Hindlimb muscle (tissue), 1 donor: Measurements from ENCODE around the gene MRC2. TPM values are rescaled to one million over a fixed set of nuclear protein-coding genes. Genes with fewer than 3 reads are reported as not detected.

Experiments used
- DNase-seq: peaks from one replicate; pipeline ENCODE4 v3.0.0-alpha.2; 2013
- polyA plus RNA-seq: library from polyadenylated mRNA; unstranded; fragments of 120-200 nt; gene quantifications from one replicate; pipeline ENCODE4 v1.2.1, GENCODE V29; 2013; ENCODE audit not compliant: insufficient read length

Gene MRC2
- polyA plus RNA-seq, 1 donor = 134 TPM

DNA sequence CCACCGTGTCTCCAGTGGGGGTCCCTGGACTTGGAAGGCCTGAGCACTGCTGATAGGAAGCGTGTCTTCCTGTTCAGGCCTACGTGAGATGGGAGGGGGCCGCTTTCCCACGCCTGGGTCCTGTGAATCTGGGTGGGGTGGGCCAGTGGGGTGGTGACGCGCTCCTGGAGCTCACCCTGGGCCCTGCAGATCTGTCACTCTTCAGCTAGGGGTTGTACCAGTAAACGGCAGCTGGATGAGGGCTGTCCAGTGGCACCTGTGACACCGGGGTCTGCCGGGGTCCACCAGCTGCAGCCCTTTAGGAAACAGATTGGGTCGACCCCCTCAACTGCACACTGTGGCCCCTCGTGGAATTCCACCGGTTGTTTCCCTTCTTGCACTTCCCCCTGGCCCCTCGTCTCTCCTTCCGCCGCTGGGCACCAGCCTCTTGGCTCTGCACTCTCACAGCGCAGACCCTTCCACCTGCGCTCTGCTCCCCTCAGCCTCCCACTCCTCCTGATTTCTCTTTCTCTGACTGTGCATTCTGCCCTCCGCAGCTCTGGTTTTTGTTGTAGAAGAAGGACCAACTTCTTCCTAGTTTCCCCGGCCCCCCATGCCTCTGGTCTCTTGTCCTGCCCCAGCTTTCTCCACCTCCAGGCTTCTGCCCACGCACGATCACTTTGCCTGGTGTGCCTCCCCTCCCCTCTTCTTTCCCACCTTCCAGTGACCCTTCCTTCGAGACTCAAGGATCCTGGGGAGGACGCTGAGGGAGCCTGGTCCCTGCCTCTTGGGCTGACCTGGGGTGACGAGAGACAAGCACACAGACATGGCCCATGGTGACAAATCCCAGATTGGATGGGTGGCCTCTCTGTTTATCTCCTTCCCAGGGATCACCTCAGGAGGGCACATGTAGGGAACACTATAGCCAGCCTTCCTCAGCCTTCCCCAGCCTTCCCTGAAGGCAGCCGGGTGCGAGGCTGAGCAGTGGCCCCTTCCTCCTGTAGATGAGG is 4.8 kb downstream of the MRC2 start:
- DNase-seq = no peak

DNA sequence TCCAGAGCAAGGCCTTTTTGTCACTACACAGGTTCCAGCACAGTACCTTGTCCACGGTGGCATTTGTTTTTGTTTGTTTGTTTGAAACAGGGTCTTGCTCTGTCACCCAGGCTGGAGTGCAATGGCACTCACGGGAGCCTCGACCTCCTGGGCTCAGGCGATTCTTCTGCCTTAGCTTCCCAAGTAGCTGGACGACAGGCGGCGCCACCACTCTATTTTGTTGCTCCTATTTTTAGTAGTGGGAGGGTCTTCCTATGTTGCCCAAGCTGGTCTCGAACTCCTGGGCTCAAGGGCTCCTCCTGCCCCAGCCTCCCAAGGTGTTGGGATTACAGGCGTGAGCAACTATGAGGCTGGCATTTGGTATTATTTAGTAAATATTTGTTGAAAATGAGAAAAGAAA is 10.3 kb downstream of the MRC2 start:
- no peak for DNase-seq

DNA sequence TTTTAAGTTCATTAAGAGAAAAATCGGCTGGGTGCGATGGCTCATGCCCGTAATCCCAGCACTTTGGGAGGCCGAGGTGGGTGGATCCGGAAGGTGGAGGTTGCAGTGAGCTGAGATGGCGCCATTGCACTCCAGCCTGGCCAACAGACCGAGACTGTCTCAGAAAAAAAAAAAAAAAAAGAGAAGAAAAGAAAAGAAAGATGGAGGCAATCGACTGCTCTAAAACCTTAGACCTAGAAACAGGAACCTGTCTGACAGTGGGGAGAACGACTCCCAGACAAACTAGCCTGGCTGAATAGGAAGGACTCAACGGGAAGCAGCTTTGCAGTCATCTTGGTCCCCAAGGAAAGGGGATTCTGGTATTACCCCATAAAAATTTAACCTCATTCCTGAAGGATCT is 13.7 kb downstream of the MRC2 start:
- DNase-seq = no peak

DNA sequence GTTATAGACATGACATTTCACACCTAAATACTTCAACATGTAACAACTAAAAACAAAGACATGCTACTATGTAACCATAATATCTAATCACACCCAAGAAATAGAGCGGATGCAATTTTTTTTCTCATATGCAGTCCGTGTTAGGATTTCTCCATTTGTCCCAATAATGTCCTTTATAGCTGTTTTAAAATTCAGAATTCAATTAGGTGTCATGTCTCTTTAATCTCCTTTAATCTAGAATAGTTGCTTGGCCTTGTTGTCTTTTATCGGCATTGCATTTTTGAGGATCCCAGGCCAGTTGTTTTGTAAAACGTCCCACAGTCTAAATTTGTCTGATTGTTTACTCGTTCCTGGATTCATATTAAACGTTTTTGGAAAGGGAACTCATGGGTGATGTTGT is 14.5 kb downstream of the MRC2 start:
- DNase-seq = no peak

DNA sequence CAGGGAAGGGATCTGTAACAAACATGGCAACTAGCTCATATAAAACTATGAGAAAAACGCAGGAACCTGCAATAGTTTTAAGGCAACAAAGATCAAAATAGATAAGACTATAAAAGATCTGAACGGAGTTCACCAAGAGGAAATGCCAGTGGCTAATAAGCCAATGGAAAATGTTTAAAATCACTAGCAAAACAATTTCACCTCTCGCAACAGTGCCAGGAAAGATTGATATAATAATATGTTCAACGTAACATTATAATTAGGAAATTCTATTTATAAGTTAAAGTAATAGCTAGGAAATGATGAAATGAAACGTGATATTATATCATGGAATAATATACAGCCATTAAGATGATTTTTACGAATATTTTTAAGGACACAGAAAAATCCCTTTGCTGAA is 16.0 kb downstream of the MRC2 start:
- DNase-seq = no peak

DNA sequence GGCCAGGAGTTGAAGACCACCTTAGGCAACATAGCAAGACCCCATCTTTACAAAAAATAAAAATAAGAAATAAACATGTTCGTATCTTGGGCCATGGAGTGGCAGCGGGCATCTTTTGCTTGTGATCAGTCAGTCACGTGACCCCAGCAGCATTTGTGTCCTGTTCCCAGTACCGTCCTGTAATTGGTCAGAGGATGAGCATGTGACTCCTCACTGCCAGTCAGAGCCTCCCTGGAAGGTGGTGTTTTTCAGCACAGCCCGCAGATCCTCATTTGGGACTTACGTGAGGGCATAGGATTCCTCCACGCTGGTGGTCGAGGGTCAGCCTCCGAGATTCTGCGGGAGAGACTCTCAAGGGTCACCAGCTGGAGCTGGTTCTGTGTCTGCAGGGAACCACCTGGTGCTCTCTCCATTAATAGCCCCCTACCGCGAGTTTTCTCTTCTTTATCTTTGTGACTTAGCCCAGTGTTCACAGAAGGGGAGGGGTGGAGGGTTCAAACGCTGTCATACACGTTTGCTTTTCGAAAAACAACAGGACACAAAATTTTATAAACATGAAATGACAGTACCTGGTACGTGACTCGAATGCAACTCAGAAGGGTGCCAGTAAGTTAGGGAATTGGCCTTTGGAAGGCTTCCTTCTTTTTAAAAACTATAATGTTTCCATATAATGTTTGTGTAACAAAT is 17.2 kb downstream of the MRC2 start:
- no peak for DNase-seq

DNA sequence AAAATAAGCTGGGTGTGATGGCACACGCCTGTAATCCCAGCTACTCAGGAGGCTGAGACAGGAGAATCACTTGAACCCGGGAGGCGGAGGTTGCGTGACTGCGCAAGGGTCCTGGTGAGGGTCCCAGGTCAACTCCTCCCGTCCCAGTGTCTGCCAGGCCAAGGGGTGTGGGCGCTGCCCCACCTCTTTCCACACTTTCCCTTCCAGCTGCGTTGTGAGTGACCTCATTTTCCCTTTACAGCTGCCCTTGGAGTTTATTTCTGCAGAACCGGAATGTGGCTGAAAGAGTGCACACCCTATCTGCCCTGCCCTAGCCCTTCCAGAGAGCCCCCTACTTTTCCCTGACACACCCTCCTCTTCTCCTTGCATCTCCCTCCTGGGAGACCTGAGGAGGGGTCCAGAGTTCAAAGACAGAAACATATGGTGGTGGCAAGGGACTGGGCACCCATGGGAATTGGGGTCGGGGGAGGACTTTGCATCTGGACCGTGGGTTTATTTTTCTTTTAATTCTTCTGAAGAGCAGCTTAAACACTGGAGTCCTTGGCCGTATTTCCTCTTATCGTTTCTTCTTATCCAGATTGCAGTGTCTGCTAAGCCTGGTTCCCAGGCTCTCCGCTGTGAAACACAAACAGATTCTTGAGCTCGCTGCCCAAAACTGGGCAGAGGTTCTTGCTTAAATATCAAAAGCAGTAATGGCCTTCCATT is 20.9 kb downstream of the MRC2 start:
- DNase-seq = no peak

DNA sequence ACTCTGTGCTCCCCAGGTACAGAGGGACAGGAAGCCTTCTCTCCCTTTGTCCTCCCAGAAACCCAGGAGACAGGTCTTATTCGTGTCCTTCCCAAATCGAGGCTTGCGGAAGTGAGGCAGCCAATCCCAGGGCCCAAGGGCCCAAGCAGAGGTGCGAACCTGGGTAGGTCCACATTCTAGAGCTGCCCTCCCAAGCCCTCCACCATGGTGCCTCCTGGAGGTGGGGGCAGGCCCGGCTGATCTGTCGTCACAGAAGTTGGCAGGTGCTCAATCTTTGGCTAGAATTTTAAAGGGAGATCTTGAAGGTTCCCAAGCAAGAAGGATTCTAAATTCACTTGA is 21.5 kb downstream of the MRC2 start:
- DNase-seq = no peak

DNA sequence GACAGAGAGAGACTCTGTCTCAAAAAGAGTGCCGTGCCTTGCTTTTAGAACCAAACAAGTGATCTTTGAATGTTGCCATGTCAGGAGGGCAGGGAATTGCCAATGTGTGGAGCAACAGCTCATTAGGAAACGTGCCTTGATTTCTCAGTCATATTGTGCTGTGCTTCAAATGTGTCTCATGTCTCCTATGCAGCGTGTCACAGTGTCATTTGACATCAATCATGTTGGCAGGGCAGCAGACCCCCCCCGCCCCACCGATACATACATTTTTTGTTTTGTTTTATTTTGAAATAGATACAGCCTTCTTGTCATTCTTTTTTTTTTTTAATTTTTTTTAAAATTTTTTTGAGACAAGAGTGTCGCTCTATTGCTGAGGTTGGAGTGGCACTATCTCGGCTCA is 22.1 kb downstream of the MRC2 start:
- DNase-seq = no peak

DNA sequence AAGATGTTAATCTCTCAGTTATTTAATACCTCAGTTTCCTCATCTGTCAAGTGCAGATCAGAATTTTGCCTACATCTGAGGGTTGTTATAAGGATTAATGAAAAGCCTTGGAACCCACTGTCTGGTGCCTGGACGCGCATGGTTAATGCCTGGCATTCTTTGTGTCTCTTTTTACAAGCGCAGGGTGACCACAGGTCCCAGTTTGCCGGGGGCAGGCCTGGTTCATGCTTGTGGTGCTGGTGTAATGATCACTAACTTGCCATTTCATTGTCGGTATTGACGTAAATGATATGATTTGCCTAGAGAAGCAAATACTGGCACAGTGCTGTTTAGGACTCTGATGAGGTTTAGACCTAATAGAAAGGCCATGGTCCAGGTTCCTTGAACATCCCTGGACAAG is 23.1 kb downstream of the MRC2 start:
- no peak for DNase-seq

DNA sequence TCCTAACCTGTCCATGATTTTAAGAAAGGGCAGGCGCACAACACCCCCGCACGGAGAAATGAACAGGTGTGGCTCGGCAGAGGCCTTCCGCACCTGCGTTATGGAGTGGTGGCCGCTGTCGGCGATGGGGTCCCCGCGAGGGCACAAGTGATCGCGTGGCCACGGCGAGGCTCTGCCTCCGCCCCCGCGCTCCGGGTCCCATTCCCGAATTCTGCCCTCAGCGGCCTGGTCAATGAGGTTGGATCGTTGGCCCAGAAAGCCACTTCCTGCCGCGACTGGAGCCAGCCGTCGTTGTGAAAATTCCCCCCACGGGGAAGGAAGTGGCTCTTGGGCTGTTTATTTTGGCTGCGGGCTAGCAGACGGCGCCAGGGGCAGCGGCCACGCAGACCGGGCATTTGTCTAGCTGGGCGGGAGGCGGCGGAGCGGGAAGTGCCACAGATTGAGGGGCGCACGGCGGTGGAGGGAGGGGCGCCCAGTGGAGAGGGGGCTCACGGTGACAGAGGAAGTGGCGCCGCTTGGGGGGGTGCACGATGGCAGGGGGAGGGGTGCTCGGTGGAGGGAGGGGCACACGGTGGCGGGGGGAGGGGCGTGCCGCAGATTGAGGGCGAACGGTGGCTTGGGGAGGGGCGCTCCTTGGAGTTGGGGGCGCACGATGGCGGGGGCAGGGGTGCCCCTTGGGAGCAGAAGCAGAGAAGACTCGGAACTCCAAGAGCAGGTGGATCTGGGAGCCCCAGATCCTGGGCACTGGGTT is 25.0 kb downstream of the MRC2 start:
- DNase-seq = peak; percentile 40

DNA sequence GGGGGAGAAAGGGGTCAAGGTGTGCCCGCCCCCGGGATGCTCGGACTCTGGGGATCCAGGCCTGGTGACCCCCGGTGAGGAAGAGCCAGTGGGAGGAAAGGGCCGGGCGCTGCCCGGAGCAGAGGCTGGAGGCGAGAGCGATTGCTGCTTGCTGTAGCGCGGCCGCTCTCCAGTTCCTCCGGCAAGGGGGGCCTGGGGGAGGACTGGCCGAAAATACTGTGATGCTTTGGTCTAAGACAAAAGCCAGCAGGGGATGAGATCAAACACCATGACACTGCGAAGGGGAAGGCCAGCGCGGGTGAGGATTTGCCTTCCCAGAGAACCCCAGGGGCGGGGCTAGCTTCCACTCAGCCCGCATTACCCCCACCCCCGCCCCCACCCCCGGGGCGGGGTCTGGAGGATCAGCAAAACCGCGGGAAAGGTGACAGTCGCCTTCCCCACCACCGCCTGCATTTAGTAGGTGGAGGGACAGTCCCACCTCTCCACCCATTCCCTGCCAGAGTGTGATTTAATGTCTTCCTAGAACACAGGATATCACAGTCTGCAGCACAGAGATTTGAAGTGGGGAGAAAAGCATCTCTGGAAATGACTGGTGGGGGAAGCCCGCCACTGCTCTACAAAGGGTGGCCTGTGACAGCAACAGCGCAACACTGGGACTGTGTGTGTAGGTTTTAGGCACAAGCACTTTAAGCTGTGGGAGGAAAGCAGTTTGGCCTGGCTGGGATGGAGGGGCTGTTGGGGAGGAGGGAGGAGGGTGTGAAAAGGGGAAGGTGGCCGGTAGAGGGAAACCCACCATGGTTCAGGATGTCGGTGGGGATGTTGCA is 25.7 kb downstream of the MRC2 start:
- peak; percentile 59 for DNase-seq

DNA sequence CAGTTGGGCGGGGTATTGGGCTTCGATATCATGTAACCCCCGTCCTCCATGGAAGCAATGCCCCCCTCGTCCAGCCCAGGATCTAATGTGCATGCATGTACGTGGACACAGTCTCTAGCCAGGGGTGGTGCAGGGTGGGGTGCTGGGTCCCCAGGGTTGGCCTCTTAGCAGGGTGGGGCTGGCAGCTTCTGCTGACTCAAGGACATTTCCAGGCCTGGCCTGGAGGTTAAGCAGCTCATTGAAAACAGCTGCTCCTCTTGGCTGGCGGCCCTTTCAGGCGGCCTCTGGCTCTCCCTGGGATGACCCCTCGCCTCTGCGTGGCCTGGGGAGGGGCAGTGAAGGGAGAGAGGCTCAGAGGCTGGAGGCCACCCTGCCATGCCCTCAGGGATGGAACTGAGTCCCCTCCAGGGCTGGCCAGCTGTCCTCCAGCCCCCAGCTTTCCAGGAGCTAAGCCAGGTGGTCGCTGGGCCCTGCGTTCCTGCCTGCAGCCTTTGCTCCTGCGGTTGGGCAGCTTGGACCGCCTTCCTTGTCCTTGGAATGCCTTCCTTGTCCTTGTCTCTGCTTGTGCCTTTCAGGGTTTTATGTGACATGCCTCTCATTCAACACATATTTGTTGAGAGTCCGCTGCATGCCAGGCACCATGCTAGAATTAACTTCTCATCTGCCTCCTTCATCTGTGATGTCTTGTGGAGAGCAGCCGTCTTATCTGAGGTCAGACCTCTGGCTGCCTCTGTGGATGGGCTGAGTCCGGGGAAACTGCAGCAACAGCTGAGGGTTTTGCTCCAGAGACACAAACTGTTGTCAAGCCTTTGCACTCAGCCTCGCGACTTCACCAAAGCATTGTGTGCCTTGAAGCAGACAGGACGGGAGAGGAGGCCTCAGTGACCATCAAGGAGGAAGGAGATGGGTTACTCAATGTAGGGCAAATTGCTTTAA is 26.6 kb downstream of the MRC2 start:
- DNase-seq = peak; percentile 64

DNA sequence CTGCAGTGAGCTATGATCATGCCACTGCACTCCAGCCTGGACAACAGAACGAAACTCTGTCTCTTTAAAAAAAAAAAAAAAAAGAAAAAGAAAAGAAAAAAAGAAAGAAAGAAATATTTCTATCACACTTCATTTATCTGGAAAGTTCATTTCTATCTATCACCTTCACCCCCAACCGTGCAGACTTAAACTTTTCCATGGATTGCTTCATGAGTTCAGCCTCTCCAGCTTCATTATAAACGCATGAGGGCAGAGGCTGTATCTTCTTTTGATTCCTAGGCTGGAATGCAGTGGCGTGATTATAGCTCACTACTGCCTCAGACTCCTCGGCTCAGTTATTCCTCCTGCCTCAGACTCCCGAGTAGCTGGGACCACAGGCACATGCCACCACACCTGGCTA is 28.2 kb downstream of the MRC2 start:
- DNase-seq = no peak

DNA sequence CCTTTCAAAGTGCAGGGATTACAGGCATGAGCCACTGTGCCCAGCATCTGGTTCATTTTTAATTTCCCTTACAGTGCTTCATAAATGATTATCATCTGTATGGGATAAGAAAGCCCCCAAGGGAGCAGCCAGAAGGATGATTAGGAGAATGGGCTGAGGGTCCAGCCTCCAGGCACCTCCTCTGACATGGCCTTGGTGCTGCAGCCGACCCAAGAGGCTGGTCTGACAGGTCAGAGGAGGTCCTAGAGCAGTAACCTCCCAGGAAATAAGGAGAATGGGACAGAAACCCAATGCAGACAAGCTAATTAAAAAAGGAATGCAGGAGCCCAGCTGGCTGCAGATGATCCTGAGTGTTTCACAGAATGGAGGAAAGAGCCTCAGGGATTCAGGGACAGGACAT is 29.0 kb downstream of the MRC2 start:
- DNase-seq = no peak

DNA sequence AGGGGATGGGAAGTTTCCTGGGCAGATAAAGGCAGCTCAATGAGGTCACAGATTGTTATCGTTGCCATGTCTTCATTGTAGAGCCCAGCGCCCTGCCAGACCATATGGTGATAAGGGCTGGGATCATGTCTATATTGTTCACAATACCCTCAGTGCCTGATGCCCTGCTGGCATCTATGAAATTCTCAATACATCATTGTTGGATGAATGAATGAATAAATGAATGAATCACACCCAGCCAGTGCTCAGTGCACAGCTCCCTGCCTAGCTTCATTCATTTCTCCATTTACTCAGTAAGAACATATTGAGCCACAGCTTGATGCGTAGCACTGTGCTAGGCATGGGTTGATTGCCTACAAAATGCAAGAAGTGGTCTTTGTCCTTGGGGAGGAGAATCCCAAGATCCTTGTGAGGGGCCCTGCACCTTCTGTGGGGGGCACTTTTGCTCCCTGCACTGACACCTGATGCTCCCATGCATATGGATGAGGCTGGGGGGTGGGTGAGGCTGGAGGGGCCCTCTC is 29.7 kb downstream of the MRC2 start:
- DNase-seq = no peak

DNA sequence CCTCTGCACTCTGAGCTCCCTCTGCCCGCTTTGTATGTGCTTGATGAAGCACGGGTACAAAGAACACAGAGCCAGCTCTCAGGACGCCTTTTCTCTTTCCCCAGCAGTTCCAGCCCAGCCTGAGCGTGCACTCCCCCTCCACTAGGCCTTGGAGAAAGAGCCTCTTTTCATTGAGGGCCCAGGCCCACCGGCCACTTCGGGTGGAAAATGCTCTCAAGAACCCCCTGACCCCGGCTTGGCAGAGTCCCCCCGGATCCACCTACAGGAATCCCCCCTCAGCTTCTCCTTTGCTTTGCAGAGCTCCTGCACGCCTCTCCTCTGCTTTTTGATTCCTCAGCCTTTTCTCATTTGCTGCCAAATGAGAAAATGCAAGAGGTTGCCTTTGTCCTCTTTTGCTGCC is 30.2 kb downstream of the MRC2 start:
- no peak for DNase-seq

DNA sequence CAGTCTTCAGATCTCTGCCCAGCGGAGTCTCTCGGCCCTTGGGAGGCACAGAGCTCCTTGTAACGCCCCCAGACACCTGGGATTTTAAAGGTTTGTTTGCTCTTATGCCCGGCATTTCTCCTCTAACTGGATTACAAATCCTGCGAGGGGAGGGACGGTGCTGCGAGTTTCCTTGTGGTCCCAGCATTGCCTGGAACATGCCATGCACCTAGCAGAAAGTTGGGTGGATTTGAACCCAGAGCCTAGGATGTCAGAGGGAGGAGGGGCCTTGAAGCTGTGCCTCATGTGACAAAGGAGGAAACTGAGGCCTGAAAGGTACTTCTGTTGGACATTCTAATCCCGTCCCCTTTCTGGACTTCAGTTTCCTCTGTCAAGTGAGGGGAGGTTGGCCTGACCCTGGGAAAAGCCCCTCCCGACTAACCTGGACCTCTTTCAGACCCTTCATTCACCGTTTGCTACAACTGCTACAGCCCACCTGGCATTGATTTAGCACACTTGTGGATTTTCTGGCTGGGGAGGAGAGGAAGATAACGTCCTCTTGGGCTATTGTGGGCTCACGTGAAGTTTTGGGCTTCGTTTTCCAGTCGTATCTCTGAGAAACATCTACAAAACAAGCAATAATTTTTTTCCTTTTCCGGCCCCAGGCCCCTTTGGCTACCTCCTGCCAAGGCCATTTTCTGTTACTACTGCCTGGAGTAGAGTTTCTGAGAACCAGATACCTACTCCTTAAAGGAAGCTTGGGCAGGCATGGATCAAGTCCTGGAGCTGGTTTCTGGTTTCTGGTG is 30.9 kb downstream of the MRC2 start:
- no peak for DNase-seq

DNA sequence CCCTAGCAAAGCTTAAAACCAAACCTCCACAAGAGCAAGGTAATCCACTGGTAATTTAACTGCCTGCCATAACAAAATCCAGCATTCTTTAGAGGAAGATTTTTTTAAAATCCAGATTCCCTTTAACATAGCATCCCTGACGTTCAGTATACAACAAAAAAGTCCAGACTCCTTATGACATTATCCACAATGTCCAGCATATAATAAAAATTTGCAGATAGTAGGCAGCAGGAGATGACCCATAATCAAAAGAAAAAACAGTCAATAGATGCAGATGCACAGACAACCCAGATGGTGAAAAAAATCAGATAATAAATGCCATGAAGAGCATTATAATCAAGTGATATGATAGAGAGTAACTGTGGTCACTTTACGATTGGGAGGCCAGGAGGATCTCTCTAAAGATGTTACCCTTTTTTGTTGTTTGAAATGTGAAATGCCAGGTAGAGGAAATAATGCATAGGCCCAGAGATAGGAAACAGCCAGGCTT is 33.2 kb downstream of the MRC2 start:
- DNase-seq = no peak
